NOMO-1 (cell line): ENCODE measurements around the gene ACSBG1.

Source experiments
- DNase-seq, 2 experiments: peaks; one replicate each; lab custom pipeline; 2025; ENCODE audit not compliant: unreplicated experiment in 2 of 2; lab: John Stamatoyannopoulos, UW

The ACSBG1 gene

DNA sequence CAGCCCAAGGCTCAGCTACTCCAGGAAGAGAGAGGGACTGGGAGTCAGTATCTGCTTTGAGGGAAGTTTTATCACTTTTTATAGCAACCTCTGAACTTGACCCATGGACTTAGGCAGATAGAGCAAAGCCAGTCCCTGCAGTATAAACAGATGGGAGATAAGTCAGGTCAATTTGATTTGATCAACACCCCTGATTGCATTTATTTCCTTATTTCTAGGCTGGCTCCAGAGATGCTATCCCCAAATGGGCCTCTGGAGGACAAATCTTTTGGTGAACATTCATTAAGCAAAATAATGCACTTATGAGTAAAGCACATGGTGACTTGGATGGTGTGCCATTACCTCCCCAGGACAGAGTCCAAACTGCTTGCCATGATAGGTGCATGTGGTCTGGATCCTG, 94.1 kb downstream of the ACSBG1 start:
- no peak for DNase-seq

DNA sequence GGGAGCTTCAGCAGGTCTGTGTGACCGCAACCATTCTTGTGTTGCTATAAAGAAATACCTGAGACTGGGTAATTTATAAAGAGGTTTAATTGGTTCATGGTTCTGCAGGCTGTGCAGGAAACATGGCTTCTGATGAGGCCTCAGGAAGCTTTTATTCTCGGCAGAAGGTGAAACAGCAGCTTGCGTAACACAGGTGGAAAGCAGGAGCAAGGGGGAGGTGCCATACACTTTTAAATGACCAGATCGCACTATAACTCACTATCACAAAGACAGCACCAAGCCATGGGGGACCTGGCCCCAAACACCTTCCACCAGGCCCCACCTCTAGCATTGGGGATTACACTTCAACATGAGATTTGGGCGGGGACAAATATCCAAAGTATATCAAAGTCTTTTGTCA, 94.8 kb downstream of the ACSBG1 start:
- no peak for DNase-seq

DNA sequence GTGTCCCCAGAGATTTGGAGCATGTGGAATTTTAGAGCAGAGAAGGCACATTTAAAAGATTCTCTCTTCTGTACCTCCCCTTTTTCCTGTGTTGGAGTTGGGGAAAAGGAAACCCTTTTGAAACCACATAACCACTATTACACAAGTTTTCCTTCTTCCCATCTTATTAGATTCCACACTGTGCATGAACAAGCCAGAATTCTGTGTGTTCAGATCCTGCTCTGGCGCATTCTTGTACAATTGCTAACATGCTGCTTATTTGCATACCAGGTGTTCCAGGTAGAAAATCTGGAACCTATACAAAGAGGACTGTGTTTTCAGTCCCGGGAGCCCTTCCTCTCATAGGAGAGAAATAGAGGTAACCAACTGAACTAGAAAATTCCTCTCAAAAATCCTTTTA, 100.6 kb downstream of the ACSBG1 start:
- no peak for DNase-seq

DNA sequence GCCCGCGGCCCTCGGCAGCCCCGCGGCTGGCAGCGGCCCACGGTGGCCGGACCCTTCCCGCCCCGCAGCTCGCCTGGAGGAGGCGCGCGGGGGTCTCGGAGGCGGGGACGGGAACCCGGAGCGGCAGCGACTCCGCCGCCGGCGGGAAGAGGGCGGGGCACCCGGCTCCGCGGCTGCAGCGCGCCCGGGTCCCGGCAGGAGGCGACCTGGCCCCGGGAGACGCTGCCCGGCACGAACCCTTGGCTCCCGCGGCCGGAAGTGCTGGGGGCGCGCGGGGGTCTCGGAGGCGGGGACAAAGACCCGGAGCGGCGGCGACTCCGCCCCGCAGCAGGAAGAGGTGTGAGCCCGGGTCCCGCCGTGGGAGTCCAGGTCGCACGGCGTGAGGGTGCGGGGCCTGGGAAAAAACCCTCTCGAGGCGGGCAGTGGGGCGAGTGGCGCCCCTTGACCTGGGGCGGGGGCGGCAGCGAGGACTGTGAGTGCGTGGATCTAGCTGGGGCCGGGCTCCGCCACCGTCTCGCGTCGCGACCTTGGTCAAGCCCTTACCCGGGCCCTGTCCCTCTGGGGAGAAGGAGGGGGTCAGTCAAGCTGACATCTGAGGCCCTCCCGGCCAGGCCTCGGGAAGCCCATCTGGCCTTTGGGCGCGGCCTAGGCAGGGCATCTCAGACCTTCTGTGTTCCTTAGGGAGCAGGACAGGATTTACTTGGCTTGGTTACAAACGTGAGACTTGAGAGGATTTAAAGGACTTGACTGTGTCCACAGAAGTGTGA, 102.9 kb downstream of the ACSBG1 start, which contains the start of gene CIB2:
Gene CIB2 (minus strand): TSS at position 151 of the 767 bp plus-strand sequence. CDS start 230 bp downstream, outside the sequence.
- peak; percentile 54 to 79 for DNase-seq

DNA sequence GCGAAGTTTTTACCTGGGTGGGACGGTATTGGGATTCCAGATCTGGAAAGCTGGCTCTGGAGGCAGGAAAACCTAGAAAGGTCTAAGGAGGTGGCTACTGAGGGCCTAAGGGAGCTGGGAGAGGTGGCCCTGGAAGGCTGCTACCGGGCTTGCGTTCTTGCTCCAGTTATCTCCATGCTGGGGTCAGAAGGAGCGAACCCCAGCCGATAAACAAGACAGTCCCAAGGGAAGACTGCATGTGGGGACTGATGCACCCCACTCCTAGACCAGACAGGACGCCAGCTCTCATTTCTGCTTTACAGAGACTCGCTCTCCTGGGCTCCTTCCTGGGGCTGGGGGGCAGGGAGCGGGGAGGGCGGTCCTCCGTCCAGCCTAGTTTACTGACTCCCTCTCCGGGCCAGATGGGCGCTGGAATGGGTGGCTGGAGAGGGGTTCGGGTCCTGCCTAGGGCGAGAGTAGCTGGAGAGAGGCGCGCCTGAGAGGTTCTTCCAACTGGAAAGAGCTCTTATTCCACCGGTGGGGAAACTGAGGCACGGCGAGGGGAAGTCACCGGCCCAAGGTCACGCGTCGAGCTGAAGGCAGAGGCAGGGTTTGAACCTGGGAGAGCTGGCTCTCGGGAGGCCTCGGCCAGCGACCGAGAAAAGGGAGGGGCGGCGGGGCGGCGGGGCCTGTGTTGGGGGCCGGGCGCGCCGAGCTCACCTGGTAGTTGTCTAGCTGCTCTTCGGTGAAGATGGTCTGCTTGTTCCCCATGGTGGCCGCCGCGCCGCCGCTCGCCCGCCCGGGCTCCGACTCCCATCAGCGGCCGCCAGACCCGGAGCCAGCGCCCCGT, 103.7 kb downstream of the ACSBG1 start:
- DNase-seq, result no peak

DNA sequence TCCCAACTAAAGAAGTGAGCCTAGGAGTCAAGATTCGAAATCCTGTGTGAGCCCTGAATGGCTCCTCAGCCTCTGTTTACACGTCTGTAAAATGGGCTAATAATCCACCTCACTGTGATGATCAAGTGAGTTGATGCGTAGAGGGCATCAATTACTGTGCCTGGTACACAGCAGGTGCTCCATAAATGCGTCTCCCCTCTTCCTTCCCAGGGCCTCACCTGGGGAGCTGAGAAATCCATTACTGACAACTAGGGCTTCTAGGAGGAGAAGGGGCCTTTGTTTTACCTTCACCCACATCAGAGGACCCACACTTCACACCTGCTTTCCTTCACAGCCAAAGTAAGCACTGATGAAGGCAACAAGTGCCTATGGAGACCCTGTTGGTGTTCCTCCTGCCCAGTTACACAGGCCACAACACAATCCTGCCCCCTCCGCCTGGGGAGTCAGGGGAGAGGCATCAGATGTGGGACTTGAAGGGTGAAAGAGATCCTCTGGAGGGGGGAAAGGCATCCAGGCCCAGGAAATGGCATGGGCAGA, 104.5 kb downstream of the ACSBG1 start:
- no peak for DNase-seq

DNA sequence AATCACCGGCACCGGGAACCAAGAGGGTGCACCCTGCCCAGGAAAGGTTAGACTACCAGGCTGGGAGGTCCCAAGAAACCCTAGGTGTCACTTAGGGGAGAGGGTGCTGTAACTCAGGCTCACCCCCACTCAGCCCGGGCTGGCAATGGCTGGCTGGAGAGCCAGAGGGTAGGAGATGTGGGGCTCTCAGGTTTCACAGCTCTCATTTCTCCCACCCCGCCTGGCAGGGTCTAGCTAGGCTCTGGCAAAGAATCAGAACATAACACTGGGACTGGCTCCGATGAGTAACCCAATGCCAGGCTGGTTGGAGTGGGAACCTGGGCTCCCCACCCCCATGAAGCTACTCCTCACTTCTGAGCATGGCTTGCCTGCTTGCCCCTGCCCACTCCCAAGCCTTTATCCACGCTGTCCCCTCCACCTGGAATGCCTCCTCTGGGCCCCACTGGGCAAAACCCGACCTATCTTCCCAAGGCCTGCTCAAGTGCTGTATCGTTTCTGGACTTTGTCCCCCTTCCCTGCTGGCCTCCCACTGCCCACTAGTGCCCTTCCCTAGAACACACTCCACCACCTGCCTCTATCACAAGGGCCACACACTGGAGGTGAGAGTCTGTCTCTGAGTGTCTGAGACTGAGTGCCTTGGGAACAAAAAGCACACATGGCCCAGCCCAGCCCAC, 105.2 kb downstream of the ACSBG1 start:
- DNase-seq, result no peak

DNA sequence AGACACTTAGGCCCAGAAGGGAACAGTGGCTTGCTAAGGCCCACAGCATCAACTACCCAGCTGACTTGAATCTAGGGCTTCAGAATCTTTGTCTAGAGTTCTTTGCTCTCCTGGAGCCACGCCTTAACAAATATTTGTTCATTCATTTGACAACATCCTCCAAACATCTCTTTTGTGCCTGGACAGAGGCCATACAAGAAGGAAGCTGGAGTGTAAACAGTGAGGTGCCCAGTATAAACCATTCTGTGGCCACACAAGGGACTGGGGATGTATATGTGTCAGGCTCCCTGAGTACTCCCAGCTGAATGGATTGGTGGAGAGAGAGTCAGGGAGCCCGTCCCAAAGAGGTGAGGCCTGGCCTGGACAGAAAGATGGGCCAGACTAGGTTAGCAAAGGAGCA, 106.5 kb downstream of the ACSBG1 start:
- no peak for DNase-seq

DNA sequence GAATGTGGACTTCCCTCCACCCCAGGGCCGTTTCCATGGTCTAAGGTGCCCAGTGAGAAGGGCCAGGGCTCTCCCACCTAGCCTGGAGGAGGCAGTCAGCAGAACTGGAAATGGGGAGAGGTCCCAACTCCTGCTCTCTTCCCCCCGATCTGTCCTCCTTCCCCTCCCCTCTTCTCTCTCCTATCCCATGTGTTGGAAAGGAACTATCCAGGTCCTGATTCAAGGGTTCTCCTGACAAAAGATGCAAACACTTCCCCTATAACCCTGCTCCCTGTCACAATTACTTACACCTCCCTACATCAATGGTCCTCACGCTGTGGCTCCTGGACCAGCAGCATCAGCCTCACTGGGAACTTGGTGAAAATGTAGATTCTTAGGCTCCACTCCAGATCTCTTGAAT, 109.1 kb downstream of the ACSBG1 start:
- DNase-seq, result no peak

DNA sequence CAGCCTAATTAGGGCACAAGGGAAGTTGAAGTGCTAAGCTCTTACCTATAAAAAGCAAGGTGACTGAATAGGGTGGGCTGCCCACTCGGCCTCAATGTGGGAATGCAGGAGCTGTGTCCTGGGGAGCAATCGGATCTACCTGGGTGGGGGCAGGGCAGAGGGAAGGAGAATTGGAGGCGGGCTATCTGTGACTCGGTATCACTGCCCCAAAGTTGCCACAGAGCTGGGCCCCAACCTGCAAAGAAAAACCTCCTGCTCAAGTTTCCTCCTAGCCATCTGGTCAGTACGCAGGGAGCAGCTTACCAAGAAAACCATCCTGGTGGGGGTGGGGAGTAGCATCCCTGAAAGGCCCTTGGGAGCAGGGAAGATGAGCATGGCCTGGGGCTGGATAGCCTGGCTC, 113.8 kb downstream of the ACSBG1 start:
- DNase-seq, result no peak
